Measurements from ENCODE around the gene TTC12. TPM values are rescaled to one million over a fixed set of nuclear protein-coding genes. Genes with fewer than 3 reads are reported as not detected.

Gene TTC12
- total and polyA plus RNA-seq, 2 of the 4 experiments (the other 2 are of a cell fraction) = 10.0 to 14.7 TPM

- Histone ChIP-seq H3K36me3 (ENCODE audit: control insufficient read depth, insufficient read depth, low read length) (peaks cover 23% of the 10 kb centered on the region), H4K8ac (ENCODE audit: low read depth in 2 of 2, low read length in 2 of 2) (no peak overlapping the region), H3K4me3 (ENCODE audit: insufficient read depth, low read depth, low read length) (no peak overlapping the region), H2BK20ac (ENCODE audit: low read depth, low read length) (no peak overlapping the region), H3K79me1 (ENCODE audit: low read depth in 1 of 2, low read length in 2 of 2) (no peaks in the 10 kb centered on the region), H3K14ac (replicated peaks; ENCODE audit: low read depth, low read length) (no peak overlapping the region), H4K20me1 (ENCODE audit: insufficient read depth, low read length) (no peaks in the 10 kb centered on the region), H2AFZ (replicated peaks; ENCODE audit: low read length, poor library complexity) (no peak overlapping the region), H3K27ac (ENCODE audit: insufficient read depth, low read length) (no peak overlapping the region), H3K18ac (ENCODE audit: low read depth, low read length) (no peak overlapping the region), H2AK5ac (ENCODE audit: low read depth, low read length) (no peak overlapping the region), H3K4ac (ENCODE audit: low read depth, low read length) (no peak overlapping the region), H3K23ac (ENCODE audit: low read depth, low read length) (no peak overlapping the region), H3K9me1 (ENCODE audit: insufficient read depth, low read length) (peaks cover 7% of the 10 kb centered on the region; the same call in 1 of the 2 replicates), H3K27me3 (ENCODE audit: control insufficient read depth, insufficient read depth, low read length) (no peaks in the 10 kb centered on the region), H4K91ac (ENCODE audit: insufficient read depth, low read depth, low read length) (no peak overlapping the region), H3K4me1 (ENCODE audit: control insufficient read depth, insufficient read depth, low read length) (no peaks in the 10 kb centered on the region), H2BK120ac (ENCODE audit: low read depth, low read length) (no peak overlapping the region), H3K9me3 (ENCODE audit: control insufficient read depth, insufficient read depth, low read length) (no peaks in the 10 kb centered on the region), H2BK5ac (ENCODE audit: low read depth, low read length, poor library complexity, severe bottlenecking) (no peak overlapping the region), H2AK9ac (replicated peaks; ENCODE audit: low read depth, low read length, poor library complexity) (no peak overlapping the region), H4K5ac (ENCODE audit: low read depth, low read length) (no peak overlapping the region), H3K4me2 (ENCODE audit: low read depth, low read length) (no peak overlapping the region), H3K9ac (ENCODE audit: low read depth, low read length) (no peak overlapping the region), H3K56ac (ENCODE audit: extremely low read depth, insufficient read depth, low read length) (no peak overlapping the region), H2BK15ac (ENCODE audit: low read depth, low read length) (no peak overlapping the region)
- dilution Hi-C loops (cut with HindIII; ENCODE audit: low sequenced_read_pairs, unreplicated experiment) = no loop called here
- BruUV-seq (replicated peaks) = no TSS peak
- ChIA-PET POLR2A (ENCODE audit: unreplicated experiment) (no interaction called here), CTCF (no interaction called here)
- no CpG with 5 or more reads among the region's 7 CpGs for WGBS, 2 experiments (ENCODE audit: extremely low coverage in 2 of 2, insufficient read length in 1 of 2)
- ATAC-seq (ENCODE audit: low read depth) (no peak), DNase-seq (no peak)
- intact Hi-C loops (cut with micrococcal nuclease) = no loop called here
- in situ Hi-C loops (cut with MboI; ENCODE audit: low sequenced_read_pairs) = no loop called here
- TF ChIP-seq FOS (IDR thresholded peaks at IDR 0.05; ENCODE audit: low read depth, low read length) = no peak
- TF ChIP-seq CHD1 (IDR thresholded peaks at IDR 0.05; ENCODE audit: low read depth, low read length) = no peak
- no peak for TF ChIP-seq MAFK (IDR thresholded peaks at IDR 0.05; ENCODE audit: low read depth, low read length)
- no peak for TF ChIP-seq SMC3 (IDR thresholded peaks at IDR 0.05; ENCODE audit: low read depth, low read length)
- TF ChIP-seq POLR2A (IDR thresholded peaks at IDR 0.05; ENCODE audit: low read depth, low read length) = no peak
- no peak for TF ChIP-seq BHLHE40 (IDR thresholded peaks at IDR 0.05; ENCODE audit: low read depth, low read length)
- TF ChIP-seq RCOR1 (IDR thresholded peaks at IDR 0.05; ENCODE audit: insufficient replicate concordance, low read length) = no peak
- TF ChIP-seq MAZ (IDR thresholded peaks at IDR 0.05; ENCODE audit: borderline replicate concordance, low read depth, low read length) = no peak
- TF ChIP-seq RAD21 (IDR thresholded peaks at IDR 0.05; ENCODE audit: low read length) = no peak
- no peak for TF ChIP-seq CEBPB (IDR thresholded peaks at IDR 0.05; ENCODE audit: low read depth, low read length)
- no peak for TF ChIP-seq NFE2L2 (IDR thresholded peaks at IDR 0.05; ENCODE audit: low read depth, low read length)
- TF ChIP-seq, protein P1, sequence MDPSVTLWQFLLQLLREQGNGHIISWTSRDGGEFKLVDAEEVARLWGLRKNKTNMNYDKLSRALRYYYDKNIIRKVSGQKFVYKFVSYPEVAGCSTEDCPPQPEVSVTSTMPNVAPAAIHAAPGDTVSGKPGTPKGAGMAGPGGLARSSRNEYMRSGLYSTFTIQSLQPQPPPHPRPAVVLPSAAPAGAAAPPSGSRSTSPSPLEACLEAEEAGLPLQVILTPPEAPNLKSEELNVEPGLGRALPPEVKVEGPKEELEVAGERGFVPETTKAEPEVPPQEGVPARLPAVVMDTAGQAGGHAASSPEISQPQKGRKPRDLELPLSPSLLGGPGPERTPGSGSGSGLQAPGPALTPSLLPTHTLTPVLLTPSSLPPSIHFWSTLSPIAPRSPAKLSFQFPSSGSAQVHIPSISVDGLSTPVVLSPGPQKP (IDR thresholded peaks at IDR 0.05; ENCODE audit: borderline replicate concordance, low read depth, low read length) = no peak
- TF ChIP-seq CTCF (conservative IDR thresholded peaks at IDR 0.05; ENCODE audit: low read depth, low read length) = no peak
- TF ChIP-seq RFX5 (IDR thresholded peaks at IDR 0.05; ENCODE audit: low read depth, low read length) = no peak
Observed at GRCh38 chr11:113363996-113364641, 49.7 kb downstream of the TTC12 start.

All from IMR-90 (cell line).